Gastroesophageal sphincter (tissue), 2 donors: ENCODE measurements around the gene P3R3URF.

Experiments used
- EP300 ChIP-seq: sonication (generic); formaldehyde crosslinking; IDR thresholded peaks from one replicate; pipeline ENCODE4 v1.6.1; 2017; ENCODE audit warnings: antibody characterized with exemption, mild to moderate bottlenecking
- POLR2AphosphoS5 ChIP-seq: sonication (generic); formaldehyde crosslinking; IDR thresholded peaks from one replicate; pipeline ENCODE4 v1.6.1; 2017; ENCODE audit warnings: antibody characterized with exemption

DNA sequence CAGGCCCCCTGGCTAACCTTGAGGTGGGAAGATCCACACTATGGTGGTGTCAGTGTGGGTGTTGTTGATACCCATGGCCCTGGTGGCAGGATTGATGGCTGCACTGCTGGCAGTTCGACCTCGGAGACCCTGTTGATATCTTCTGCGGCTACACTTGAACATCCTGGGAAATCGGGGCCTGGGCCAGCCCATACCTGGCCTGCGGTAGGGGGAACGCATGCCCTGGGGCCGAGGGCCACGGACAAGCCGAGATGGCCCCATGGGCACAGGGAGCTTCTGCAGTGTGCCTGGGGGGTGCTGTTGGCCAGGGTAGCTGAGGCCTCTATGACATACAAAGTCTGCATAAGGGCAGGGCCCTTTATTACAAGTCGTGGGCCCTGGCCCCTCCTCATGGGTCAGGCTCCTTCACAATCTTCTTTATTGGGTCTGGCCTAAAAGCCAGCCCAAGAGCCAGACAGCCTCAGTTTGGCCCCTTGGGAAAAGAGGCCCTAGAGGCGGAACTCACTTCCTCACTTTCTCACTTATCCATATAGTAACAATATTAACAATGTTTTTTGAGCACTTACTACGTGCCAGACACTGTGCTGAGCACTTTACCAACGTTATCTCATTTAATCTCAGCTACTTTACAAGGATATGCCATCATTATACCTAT, at the start of gene P3R3URF:
- TF ChIP-seq POLR2AphosphoS5, result no peak
- no peak for TF ChIP-seq EP300
